ENCODE data around the gene NCAPH2. TPM values are rescaled to one million over a fixed set of nuclear protein-coding genes. Genes with fewer than 3 reads are reported as not detected.

NCAPH2 gene
- total RNA-seq, 1 donor from 2014 or later = 40.9 TPM

- H3K36me3 Mint-ChIP-seq (ENCODE audit: low read depth, unreplicated experiment) = peaks cover 6% of the 10 kb centered on the region
- H3K4me3 Mint-ChIP-seq (ENCODE audit: unreplicated experiment) = no peak overlapping the region
- no peaks in the 10 kb centered on the region for H3K9me3 Mint-ChIP-seq (ENCODE audit: unreplicated experiment)
- DNase-seq (ENCODE audit: low spot score) = no peak
- H3K4me1 Mint-ChIP-seq (ENCODE audit: unreplicated experiment) = peaks cover 25% of the 10 kb centered on the region
- H3K27ac Mint-ChIP-seq (ENCODE audit: unreplicated experiment) = no peak overlapping the region
- no peak for TF ChIP-seq CTCF (IDR thresholded peaks at IDR 0.05; ENCODE audit: unreplicated experiment)
- peaks cover 17% of the 10 kb centered on the region for H3K27me3 Mint-ChIP-seq (ENCODE audit: unreplicated experiment)
These were observed 38.4 kb upstream of the NCAPH2 start for GRCh38 chr22:50469377-50470305.

GRCh38 chr22:50470491-50470890, 37.5 kb upstream of the NCAPH2 start:
- DNase-seq (ENCODE audit: low spot score) = no peak
- H3K9me3 Mint-ChIP-seq (ENCODE audit: unreplicated experiment) = no peaks in the 10 kb centered on the region
- H3K4me3 Mint-ChIP-seq (ENCODE audit: unreplicated experiment) = no peak overlapping the region
- H3K27me3 Mint-ChIP-seq (ENCODE audit: unreplicated experiment) = peaks cover 17% of the 10 kb centered on the region
- H3K27ac Mint-ChIP-seq (ENCODE audit: unreplicated experiment) = no peak overlapping the region
- H3K36me3 Mint-ChIP-seq (ENCODE audit: low read depth, unreplicated experiment) = peaks cover 6% of the 10 kb centered on the region
- peaks cover 25% of the 10 kb centered on the region for H3K4me1 Mint-ChIP-seq (ENCODE audit: unreplicated experiment)
- no peak for TF ChIP-seq CTCF (IDR thresholded peaks at IDR 0.05; ENCODE audit: unreplicated experiment)

DNA sequence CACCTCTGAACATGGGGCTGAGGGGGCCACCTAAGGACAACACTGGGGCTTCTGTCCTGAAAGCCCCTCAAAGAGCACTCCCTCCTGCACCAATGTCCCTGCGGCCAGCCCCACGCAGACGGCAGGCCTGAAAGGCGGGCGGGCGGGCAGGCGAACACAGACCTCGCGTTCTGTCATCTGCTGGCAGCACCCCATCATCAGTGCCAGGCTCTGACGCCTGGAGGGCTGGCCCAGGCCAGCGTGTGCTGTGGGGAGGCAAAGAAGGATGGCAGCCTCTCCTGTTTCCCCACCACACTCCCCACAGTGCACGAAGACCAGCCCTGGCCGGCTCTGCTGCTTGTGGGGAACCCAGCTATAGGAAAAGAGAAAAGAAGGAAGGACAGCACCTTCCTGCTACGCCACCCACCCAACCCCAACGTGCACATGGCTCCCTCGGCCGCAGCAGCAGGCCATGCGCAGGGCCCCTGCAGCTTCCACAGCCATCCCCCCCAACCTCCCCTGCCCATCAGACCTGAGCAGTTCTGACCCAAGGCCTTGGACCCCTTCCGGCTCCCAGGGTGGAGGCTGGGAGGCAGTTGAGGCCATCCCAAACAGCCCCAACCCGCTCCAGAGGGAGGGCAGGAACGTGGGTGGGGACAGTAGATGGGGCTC, 36.7 kb upstream of the NCAPH2 start:
- DNase-seq (ENCODE audit: low spot score) = no peak
- H3K4me3 Mint-ChIP-seq (ENCODE audit: unreplicated experiment) = no peak overlapping the region
- peaks cover 19% of the 10 kb centered on the region for H3K27me3 Mint-ChIP-seq (ENCODE audit: unreplicated experiment)
- H3K4me1 Mint-ChIP-seq (ENCODE audit: unreplicated experiment) = peaks cover 25% of the 10 kb centered on the region
- TF ChIP-seq CTCF (IDR thresholded peaks at IDR 0.05; ENCODE audit: unreplicated experiment) = no peak
- peaks cover 6% of the 10 kb centered on the region for H3K36me3 Mint-ChIP-seq (ENCODE audit: low read depth, unreplicated experiment)
- no peaks in the 10 kb centered on the region for H3K9me3 Mint-ChIP-seq (ENCODE audit: unreplicated experiment)
- H3K27ac Mint-ChIP-seq (ENCODE audit: unreplicated experiment) = no peak overlapping the region

DNA sequence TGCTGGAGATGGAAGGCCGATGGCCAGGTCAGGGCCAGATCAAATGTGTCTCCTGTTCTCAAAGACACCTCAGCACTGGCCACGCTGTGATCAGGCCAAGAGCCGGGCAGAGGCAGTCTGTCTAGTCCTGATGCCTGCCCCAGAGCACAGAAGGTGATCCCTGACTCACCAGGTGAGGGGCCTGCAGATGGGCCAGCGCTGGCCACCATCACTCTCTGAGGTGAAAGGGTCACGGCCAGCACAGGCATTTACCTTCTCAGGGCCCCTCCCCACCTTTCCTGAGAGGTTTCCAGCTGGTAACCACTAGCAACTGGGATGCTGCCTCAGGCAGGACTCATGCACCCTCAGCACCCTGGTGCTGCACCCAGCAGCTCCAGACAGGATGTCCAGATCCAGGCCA, 36.1 kb upstream of the NCAPH2 start:
- Mint-ChIP-seq H3K4me1 (ENCODE audit: unreplicated experiment) (peaks cover 22% of the 10 kb centered on the region), H3K27ac (ENCODE audit: unreplicated experiment) (no peak overlapping the region), H3K27me3 (ENCODE audit: unreplicated experiment) (peaks cover 20% of the 10 kb centered on the region), H3K4me3 (ENCODE audit: unreplicated experiment) (peak overlapping the region; percentile 56), H3K9me3 (ENCODE audit: unreplicated experiment) (no peaks in the 10 kb centered on the region), H3K36me3 (ENCODE audit: low read depth, unreplicated experiment) (peaks cover under 1% of the 10 kb centered on the region)
- TF ChIP-seq CTCF (IDR thresholded peaks at IDR 0.05; ENCODE audit: unreplicated experiment) = no peak
- DNase-seq (ENCODE audit: low spot score) = no peak

GRCh38 chr22:50473088-50473487, 34.9 kb upstream of the NCAPH2 start:
- DNase-seq (ENCODE audit: low spot score) = no peak
- Mint-ChIP-seq H3K4me1 (ENCODE audit: unreplicated experiment) (peaks cover 22% of the 10 kb centered on the region), H3K27me3 (ENCODE audit: unreplicated experiment) (peaks cover 23% of the 10 kb centered on the region), H3K4me3 (ENCODE audit: unreplicated experiment) (peak overlapping the region; percentile 94), H3K36me3 (ENCODE audit: low read depth, unreplicated experiment) (no peaks in the 10 kb centered on the region), H3K9me3 (ENCODE audit: unreplicated experiment) (no peaks in the 10 kb centered on the region), H3K27ac (ENCODE audit: unreplicated experiment) (peak overlapping the region; percentile 74)
- no peak for TF ChIP-seq CTCF (IDR thresholded peaks at IDR 0.05; ENCODE audit: unreplicated experiment)

Measured in endothelial cell (in vitro differentiated cells).